NCI-H146 (cell line): ENCODE measurements around the gene ALPK3.

Source experiments
- DNase-seq: peaks from one replicate; lab custom pipeline; 2025; lab: John Stamatoyannopoulos, UW

Gene ALPK3

DNA sequence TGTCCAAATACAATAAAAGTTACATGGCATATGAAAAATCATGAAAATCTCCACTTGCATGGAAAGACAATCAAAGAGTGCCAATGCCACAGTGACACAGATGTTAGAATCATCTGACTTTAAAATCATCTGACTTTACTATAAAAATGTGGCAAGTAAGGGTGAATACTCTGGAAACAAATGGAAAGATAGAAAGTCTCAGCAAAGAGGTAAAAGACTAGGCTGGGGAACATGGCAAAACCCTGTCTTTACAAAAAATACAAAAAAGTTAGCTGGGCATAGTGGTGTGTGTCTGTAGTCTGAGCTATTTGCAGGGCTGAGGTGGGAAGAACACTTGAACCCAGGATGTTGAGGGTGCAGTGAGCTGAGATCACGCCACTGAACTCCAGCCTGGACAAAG, 29.1 kb downstream of the ALPK3 start:
- DNase-seq: no peak

DNA sequence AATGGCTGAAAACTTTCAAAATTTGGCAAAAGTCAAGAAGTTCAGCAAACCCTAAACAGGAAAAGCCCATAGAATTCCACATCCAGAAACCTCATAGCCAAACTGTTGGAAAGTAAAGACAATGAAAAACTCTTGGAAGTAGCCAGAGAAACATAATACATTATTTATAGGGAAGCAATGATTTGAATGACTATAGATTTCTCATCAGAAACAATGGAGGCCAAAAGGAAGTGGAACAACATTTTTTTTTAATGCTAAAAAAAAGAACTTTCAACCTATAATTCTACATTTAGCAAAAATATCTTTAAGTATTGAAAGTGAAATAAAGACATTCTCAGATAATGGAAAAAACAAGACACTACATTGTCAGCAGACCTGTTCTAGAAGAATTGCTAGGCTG, 30.2 kb downstream of the ALPK3 start:
- no peak for DNase-seq

DNA sequence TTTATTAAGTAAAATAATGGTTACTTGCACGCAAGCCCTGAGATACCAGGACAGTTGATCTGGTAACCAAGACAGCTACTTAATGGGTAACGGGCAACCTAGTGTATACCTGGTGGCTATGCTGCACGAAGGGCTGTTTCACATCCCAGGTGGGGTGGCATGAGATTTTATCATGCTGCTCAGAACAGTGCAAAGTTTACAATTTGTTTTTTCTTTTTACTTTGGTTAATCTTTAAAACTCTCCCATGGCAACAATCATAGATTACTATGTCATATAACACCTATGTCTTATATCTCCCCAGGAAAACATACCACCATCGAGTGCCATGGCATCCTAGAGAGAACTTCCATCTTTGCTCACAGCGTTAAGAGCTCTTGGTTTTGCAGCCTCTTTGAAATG, 35.1 kb downstream of the ALPK3 start:
- DNase-seq: no peak

DNA sequence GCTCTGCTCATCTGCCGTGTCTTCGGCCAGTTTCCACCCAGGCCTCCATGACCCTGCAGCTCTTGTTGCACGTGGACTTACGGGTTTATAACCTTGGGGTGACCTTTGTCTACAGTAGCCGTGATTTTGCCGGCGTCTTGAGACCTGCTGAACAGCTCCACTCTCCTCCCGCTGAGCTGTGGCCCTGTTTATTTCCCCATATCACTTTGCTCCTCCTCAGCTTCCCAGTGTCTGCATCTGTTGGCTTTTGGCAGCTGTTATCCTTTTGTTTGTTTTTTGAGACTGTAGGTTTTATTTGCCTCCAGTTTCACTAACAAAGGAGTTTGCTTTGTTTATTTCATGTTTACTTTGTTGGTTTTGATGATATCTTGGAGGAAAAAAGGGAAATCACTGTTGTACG, 38.0 kb downstream of the ALPK3 start:
- peak; percentile 6 for DNase-seq

DNA sequence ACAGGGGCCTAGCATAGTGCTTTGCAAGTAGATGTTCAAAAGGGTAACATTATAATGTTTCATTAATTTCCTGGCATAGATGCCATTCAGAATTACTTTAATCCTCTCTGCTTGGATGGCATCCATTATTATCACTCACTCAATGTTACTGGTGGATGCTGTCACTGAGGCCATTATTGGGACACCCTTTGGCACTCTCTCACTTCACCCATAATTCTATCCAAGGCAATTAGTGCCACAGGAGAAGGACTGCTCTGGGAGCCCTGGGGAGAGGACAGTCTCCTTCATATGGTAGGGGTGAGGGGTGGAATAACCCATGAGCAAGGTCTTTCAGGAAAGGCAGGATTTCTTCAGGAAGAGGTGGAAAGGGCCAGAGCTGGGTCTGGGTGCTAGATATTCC, 38.6 kb downstream of the ALPK3 start:
- DNase-seq: no peak

DNA sequence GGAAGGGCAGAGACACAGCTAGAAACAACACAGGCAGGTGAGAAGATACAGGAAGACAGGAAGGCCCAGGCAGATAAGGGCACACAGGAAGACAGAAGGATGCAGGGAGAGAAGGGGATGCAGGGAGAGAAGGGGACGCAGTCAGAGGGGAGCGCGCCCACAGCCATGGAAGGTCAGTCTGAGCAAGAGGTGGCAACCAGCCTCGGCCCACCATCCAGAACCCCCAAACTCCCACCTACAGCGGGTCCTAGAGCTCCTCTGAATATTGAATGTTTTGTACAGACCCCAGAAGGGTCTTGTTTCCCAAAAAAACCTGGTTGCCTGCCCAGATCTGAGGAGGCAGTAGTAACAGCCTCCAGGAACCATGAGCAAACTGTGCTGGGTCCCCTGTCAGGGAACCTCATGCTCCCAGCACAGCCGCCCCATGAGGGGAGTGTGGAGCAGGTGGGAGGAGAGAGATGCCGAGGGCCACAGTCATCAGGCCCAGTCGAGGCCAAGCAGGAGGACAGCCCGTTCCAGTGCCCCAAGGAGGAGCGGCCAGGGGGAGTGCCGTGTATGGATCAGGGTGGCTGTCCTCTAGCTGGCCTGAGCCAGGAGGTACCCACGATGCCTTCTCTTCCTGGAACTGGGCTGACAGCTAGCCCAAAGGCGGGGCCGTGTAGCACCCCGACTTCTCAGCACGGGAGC, 39.7 kb downstream of the ALPK3 start:
- DNase-seq: no peak

DNA sequence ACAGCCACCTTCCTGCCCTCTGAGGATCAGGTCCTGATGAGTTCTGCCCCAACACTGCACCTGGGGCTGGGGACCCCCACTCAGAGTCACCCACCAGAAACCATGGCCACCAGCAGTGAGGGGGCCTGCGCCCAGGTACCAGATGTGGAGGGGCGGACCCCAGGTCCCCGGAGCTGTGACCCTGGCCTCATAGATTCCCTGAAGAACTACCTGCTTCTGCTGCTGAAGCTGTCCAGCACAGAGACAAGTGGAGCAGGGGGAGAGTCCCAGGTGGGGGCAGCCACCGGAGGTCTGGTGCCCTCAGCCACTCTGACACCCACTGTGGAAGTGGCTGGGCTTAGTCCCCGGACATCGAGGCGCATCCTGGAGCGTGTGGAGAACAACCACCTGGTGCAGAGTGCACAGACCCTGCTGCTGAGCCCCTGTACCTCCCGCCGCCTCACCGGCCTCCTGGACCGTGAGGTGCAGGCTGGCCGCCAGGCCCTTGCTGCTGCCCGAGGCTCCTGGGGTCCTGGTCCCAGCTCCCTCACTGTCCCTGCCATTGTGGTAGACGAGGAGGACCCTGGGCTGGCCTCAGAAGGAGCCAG, 40.4 kb downstream of the ALPK3 start:
- no peak for DNase-seq

DNA sequence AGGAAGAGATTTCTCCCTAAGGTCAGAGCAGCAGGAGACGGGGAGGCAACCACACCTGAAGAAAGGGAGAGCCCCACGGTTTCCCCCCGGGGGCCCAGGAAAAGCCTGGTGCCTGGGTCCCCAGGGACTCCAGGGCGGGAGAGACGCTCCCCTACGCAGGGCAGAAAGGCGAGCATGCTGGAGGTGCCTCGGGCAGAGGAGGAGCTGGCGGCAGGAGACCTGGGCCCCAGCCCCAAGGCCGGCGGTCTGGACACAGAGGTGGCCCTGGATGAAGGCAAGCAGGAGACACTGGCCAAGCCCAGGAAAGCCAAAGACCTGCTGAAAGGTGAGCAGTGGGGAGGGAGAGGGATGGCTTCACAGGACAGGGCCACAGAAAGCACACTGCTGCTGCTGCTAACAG, 41.1 kb downstream of the ALPK3 start:
- DNase-seq: no peak

DNA sequence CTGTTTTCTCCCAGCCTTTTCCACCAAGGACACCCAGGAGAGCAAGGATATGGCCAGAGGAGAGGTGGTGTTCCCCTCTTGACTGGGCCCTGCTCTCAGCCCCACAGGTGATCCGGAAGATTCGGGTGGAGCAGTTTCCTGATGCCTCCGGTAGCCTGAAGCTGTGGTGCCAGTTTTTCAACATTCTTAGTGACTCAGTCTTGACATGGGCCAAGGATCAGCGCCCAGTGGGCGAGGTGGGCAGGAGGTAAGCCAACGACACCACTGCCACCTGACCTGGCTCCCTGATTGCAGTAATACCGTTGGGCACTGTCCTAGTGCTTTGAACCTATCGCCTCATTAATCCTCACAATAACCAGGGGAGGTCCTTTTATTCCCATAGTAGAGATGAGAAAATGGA, 42.0 kb downstream of the ALPK3 start:
- no peak for DNase-seq

DNA sequence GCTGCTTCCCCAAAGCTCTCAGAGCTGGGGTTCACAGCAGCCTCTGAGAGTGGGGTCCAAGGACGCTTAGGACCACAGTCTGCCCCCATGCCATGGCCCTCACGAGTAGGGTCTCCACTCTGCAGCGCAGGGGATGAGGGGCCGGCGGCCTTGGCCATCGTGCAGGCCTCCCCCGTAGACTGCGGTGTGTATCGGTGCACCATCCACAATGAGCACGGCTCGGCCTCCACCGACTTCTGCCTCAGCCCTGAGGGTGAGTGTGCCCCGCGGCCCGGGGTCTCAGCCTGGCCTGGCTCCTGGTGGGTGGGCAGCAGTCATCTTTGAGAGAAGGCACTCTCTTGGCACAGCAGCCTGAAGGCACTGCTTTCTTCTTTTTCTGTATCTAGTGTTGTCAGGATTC, 42.5 kb downstream of the ALPK3 start:
- DNase-seq: no peak

DNA sequence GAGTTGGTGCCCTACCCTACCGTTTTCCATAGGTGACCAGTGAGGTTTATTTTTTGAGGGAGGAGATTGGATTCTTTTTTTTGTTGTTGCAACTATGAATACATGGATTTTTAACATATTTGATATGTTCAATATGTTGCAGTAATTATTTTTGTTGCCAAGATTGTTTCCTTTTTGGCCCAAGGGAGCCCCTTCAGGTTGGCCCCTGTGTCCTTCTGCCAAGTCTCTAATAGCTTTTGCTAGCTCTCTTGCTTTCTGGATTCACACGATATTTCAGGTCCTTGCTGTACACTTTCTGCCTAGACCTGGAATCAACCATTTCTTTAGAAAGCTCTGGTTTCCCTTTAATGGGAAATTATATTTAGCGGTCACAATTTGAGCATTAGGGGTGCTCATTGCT, 44.6 kb downstream of the ALPK3 start:
- DNase-seq: no peak

DNA sequence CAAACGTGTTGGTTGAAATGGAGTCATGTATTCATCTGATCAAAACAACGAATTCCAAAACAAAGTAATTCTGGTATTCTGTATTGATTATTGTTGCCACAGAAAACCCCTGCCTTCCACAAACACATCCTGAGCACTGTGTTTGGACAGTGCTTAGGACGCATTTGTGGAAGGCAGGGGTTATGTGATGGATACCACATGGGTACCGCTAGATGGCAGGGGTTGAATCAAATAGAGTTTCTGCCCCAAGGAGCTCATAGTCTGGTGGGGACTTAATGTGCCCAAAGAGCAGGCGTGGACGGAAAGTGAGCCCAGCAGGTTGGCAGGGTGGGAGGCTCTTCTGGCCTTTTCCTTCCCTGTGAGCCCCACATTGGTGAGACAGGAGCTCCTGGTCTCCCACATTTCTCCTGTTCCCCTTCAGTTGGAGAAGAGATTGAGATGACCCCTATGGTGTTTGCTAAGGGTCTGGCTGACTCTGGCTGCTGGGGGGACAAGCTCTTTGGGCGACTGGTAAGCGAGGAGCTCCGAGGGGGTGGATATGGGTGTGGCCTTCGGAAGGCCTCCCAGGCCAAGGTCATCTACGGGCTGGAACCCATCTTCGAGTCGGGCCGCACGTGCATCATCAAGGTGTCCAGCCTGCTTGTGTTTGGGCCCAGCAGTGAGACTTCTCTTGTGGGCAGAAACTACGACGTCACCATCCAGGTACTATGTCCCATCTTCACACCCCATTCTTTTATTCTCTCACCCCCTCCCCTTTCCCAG, 45.2 kb downstream of the ALPK3 start:
- DNase-seq: no peak

DNA sequence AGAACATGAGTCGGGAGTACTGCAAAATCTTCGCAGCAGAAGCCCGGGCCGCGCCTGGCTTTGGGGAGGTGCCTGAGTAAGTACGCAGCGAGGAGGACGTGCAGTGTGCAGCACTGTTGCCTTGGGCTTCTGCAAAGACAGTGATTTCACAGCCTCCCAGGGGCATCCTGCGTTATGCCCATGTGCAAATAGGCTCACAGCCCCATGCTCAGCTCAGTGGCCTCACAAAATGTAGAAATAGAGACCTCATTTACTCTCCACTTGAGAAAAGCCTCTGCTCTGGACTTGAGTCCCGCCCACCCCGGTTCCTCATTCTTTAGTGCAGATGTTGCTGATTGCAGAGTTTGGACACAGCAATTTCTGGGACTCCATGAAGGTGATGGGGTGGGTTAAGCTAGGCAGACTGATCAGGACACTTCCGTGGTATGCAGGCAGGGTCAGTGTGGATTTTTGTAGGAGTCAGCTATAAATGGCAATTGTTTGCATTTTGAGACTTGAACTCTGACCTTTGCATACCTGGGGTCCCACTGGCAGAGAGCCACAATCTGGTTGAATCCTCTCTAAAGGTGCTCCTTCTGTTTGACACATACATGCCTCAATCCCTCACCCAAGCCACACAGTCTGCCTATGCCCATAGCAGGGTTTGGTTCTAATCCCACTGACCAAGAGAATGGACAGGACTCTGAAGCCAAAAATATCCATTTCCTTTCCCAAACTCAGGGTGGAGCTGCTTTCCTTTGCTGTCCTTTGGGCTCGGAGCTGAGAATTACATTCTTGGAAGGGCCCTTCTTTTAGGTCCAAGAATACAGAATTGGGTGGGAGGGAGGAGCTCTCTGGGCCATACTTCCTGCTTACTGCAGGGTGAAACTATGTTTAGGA, 46.6 kb downstream of the ALPK3 start:
- no peak for DNase-seq

DNA sequence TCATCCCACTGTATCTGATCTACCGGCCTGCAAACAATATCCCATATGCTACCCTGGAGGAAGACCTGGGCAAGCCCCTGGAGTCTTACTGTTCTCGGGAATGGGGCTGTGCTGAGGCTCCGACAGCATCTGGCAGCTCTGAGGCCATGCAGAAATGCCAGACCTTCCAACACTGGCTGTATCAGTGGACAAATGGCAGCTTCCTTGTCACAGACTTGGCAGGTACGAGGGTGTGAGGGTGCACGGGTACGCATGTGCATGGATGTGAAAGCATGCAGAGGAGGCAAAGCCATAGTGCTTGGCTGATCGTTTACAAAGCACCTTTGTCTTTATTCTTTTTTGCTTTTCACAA, 47.3 kb downstream of the ALPK3 start:
- no peak for DNase-seq

DNA sequence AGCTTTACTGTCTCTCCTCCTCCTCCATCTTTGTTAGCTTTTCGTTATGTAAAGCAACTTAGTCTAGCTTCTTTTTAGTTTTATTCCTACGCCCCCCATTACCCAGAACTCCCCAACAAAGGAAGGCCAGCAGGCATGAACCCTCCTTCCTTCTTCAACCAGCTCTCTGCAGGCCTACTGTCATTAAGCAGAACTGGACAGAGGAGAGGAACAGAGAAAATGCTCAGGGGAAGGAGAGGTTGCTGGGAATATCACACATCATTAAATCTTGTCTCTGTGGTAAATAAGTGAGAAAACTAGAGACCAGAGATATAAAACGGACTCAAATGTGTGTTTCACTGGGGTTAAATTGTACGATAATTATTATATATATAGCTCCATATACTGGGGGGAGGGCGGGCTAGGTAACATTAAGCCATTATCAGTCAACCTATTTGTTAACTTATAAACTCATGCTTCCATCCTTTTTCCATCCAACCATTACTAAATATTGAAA, 48.0 kb downstream of the ALPK3 start:
- no peak for DNase-seq

DNA sequence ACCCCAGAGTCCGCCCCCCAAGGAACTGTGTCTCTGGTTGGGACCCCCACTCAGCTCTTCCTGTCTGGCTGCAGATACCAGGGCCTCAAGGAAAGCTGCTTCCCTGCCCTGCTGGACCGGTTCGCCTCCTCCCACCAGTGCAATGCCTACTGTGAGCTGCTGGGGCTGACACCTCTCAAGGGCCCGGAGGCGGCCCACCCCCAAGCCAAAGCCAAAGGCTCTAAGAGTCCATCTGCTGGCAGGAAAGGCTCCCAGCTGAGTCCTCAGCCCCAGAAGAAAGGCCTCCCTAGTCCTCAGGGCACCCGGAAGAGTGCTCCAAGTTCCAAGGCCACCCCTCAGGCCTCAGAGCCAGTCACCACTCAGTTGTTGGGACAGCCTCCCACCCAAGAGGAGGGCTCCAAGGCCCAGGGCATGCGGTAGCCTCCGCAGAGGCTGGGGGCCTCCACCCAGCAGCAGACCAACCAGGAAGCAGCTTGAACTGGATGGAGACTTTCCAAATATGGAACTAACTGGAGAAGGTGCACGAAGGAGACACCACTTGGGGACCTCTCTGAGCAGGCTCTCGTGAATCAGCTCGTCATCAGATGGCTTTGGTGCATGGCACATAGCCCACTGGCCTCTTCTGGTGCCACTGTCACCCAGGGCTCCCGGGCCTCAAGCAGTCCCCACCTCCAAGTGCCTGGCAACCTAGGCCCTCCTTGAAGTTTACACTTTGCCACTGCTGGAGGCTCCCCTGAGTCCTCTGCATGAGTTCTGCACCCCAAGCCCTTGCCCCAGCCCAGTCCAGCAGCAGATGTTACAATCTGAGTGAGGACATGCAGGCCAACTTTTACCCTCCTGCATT, 51.1 kb downstream of the ALPK3 start:
- no peak for DNase-seq

DNA sequence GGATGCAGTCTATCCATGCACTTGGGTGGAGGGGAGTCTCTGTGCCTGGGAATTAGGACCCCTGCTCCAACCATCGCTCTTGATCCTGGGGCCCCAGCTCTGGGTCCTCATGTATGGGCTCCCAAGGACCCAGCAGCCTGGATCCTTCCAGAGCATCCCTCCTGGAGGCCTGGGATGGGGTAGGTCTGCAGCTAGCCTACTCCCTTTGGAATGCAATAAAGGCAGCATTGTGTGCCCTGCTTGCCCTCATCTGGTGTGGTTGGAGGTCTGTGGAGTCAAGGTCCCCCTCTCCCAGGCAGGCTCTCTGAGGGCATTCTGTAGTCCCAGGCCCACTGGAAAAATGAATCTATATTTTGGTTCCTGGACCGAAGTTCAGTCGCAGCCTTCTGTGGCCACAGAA, 52.4 kb downstream of the ALPK3 start:
- DNase-seq: no peak

DNA sequence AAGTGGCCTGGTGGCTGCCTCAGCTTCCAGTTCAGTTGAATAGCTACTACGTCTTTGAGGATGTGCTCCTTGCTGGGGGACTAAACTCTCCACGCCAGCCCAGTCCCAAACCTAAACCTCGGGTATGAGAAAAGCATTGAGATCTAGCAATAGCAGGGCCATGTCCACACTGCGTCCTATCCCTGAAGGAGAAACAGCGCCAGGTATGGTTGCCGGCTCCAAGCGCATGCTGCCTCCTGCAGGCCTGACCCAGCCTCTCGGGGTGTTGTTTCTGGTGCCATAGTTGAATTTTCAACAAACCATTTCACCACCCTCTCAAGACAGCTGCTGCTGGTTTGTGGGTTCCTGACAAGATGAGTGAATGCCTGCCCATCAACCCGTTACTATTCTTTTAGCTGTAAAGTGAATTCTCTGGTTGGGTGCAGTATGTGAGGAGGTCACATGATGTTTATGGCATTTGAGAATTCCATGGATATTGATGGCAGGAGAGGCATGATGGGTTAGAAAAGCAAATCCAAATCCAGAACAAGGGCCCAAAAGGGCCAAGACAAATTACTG, 54.4 kb downstream of the ALPK3 start:
- DNase-seq: no peak

DNA sequence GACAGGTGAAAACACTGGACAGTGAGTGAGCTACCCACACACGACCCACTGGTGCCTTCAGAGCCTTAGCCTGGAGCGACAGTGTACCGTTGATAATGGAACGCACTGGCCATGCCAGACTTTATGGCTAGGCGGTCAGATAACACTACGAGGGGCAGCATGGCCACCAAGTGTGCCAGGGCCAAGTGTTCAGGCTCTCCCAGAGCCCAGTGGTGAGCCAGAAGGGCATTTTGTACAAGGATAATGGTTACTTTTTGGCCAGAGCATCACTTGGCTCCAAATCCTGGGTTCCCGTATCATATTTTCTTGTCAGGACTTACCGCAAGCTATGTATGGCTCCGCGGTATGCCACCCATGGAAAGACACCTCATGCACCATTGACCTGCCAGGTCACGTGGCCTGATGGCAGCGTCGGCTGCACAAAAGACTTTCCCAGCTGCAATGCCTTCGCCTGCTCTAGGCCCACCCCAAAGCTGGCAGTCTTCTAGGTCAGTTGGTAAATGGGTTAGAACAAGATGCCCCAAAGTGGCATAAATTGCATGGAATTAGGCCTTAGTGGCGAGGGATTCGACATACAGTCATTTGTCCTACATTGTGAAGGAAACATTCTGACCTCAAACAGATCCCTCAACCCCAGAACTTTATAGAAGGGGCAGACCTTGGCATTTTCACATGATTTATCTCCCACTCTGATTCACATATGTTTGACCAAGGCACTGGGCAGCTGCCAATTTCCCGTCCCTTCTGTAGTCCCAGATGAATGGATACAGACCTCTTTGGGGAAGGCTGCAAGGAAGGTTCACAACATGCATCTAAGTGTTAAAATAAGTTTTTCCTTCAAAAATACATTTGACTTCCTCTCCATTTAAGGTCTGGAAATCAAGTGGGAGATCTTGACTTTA, 55.1 kb downstream of the ALPK3 start:
- no peak for DNase-seq

DNA sequence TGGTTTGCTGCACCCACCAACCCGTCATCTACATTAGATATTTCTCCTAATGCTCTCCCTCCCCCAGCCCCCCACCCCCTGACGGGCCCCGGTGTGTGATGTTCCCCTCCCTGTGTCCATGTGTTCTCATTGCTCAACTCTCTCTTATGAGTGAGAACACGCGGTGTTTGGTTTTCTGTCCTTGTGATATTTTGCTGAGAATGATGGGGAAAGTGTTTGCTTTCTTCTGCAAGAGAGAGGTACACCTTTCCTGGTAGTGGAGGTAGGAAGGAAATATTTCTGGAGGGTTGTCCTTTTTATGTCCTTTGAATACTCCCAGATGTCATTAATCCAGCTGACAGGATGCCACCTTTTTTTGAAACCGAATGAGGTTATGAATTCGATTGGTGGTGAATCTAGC, 56.8 kb downstream of the ALPK3 start:
- DNase-seq: no peak
